ENCODE data around the gene IARS1. TPM values are rescaled to one million over a fixed set of nuclear protein-coding genes. Genes with fewer than 3 reads are reported as not detected.

IARS1 gene
- total and polyA plus RNA-seq, 2 of the 13 experiments (the other 11 are each of a cell fraction or from before 2014, with no cell fraction given): 55.9 to 185 TPM

DNA sequence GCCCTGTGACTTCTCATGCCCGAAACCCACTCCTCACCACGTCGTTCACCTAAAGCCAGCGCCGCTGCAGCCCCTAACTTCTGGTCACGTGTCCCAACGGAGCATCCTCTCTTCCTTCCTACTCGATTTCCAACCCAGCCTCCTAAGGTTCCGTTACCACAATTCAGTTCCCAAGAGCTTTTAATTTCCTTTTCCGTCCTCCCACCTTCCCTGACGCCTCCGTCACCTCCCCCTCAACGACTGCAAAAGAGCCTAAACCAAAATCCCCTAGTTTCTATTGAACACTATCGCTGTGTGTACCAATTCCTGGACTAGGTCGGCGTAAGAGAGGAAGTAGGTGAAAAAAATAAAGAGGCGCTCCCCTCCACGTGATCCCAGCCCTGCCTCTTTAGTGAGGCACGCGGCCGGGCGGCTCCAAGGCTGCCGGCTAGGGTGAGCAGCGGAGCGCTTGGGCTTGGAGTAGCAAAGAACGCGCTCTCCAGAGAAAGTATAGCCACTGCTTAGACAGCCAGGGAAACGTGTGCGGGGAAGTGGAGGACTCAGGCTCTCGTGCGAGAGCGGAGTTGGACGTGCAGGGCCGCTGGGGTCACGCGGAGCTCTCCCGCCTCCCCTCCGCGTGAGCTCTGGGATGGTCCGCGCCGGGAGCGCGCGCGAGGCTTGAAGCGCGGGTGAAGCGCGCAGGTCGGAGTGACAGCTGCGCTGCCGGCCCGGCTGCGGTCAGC lies 31.9 kb upstream of the IARS1 start, which contains the start of the genes CENPP and NOL8 (continued):
- TF ChIP-seq SMC3 (IDR thresholded peaks at IDR 0.05; ENCODE audit: low read length) (no peak), ZNF510 (CRISPR knock-in tag; IDR thresholded peaks at IDR 0.05; ENCODE audit: low read depth) (0 out of 2 replicates have a peak, but pooled peaks have one; percentile 28), ZNF207 (IDR thresholded peaks at IDR 0.05; ENCODE audit: borderline replicate concordance) (no peak), ZNF580 (CRISPR knock-in tag; IDR thresholded peaks at IDR 0.05; ENCODE audit: borderline replicate concordance, low read depth) (peak; percentile 80; the same call in 1 of the 2 replicates), SP5 (CRISPR knock-in tag; IDR thresholded peaks at IDR 0.05; ENCODE audit: borderline replicate concordance, low read depth) (peak; percentile 33; the same call in 1 of the 2 replicates), ZNF737 (CRISPR knock-in tag; IDR thresholded peaks at IDR 0.05; ENCODE audit: borderline replicate concordance) (no peak), FOXP1 (IDR thresholded peaks at IDR 0.05) (0 out of 2 replicates have a peak, but pooled peaks have one; percentile 14), FOXP1 (CRISPR knock-in tag; IDR thresholded peaks at IDR 0.05) (peak; percentile 35; the same call in 1 of the 2 replicates), CHD4 (IDR thresholded peaks at IDR 0.05; ENCODE audit: borderline replicate concordance, low read length) (no peak), ZNF101 (CRISPR knock-in tag; IDR thresholded peaks at IDR 0.05; ENCODE audit: borderline replicate concordance, low read depth) (no peak), SOX13 (IDR thresholded peaks at IDR 0.05) (0 out of 2 replicates have a peak, but pooled peaks have one; percentile 23), SOX13 (CRISPR knock-in tag; conservative IDR thresholded peaks at IDR 0.05 in 1 of 2, IDR thresholded peaks at IDR 0.05 in 1 of 2) (peak in 1 of 2 experiments; percentile 34; a peak in 1 of 4 replicates), ZBTB8A (CRISPR knock-in tag; IDR thresholded peaks at IDR 0.05; ENCODE audit: borderline replicate concordance, low read depth) (no peak), ZBTB40 (IDR thresholded peaks at IDR 0.05) (peak; percentile 90), ZBTB40 (CRISPR knock-in tag; IDR thresholded peaks at IDR 0.05) (peak; percentile 47; the same call in 1 of the 2 replicates), ZUFSP (CRISPR knock-in tag; IDR thresholded peaks at IDR 0.05; ENCODE audit: borderline replicate concordance) (no peak)
- TF ChIP-seq, protein P1, sequence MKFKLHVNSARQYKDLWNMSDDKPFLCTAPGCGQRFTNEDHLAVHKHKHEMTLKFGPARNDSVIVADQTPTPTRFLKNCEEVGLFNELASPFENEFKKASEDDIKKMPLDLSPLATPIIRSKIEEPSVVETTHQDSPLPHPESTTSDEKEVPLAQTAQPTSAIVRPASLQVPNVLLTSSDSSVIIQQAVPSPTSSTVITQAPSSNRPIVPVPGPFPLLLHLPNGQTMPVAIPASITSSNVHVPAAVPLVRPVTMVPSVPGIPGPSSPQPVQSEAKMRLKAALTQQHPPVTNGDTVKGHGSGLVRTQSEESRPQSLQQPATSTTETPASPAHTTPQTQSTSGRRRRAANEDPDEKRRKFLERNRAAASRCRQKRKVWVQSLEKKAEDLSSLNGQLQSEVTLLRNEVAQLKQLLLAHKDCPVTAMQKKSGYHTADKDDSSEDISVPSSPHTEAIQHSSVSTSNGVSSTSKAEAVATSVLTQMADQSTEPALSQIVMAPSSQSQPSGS (CRISPR knock-in tag; IDR thresholded peaks at IDR 0.05): peak; percentile 43; the same call in 1 of the 2 replicates
